Measurements from ENCODE around the gene FMO4.

- TF ChIP-seq CTCF (IDR thresholded peaks at IDR 0.05) = no peak
- TF ChIP-seq SIN3A (IDR thresholded peaks at IDR 0.05; ENCODE audit: borderline replicate concordance, insufficient read depth, low read depth, low read length) = no peak
- no peak for TF ChIP-seq POLR2AphosphoS5 (IDR thresholded peaks at IDR 0.05; ENCODE audit: low read depth, low read length)
Observed at GRCh38 chr1:171292799-171293198, 21.2 kb upstream of the FMO4 start.

Measured in Panc1 (cell line).